Esophagus muscularis mucosa (tissue), 4 donors: Measurements from ENCODE around the gene CEP57. TPM values are rescaled to one million over a fixed set of nuclear protein-coding genes. Genes with fewer than 3 reads are reported as not detected.
"Not testable (repeated sequence)": the region's sequence is repeated elsewhere in the genome, so short reads cannot be mapped to it uniquely, and the experiment has no call there.

ENCODE experiments used
- DNase-seq: peaks from one replicate; pipeline ENCODE4 v3.0.0-alpha.2; 2017; ENCODE audit errors: extremely low spot score
- H3K27ac ChIP-seq, 4 donors: fragments of 200-600 bp; sonication (generic); replicated peaks in 1 of 4; 1 replicate in 3 of 4; 2 replicates in 1 of 4; pipeline ENCODE4 v1.5.1; 2016 to 2019; ENCODE audit warnings: mild to moderate bottlenecking in 1 of 4
- H3K27me3 ChIP-seq, 4 donors: fragments of 200-600 bp; sonication (generic); one replicate each; pipeline versions ENCODE4 v1.5.1 to v1.6.0; 2016 to 2019
- H3K36me3 ChIP-seq, 4 donors: fragments of 200-600 bp; sonication (generic); one replicate each; pipeline ENCODE4 v1.5.1; 2016 to 2019
- H3K4me1 ChIP-seq, 4 donors: fragments of 200-600 bp; sonication (generic); one replicate each; pipeline ENCODE4 v1.5.1; 2016 to 2019
- H3K4me3 ChIP-seq, 4 donors: fragments of 200-600 bp; sonication (generic); 1 replicate in 2 of 4; 2 replicates in 2 of 4; pipeline ENCODE4 v1.5.1; 2016 to 2019; ENCODE audit warnings: mild to moderate bottlenecking in 4 of 4, moderate library complexity in 1 of 4
- H3K9me3 ChIP-seq, 4 donors: fragments of 200-600 bp; sonication (generic); 1 replicate in 3 of 4; 2 replicates in 1 of 4; pipeline ENCODE4 v1.5.1; 2016 to 2019
- CTCF ChIP-seq, 3 experiments: fragments of 200-600 bp in 2 of 3; fragments of 450-650 bp in 1 of 3; sonication (generic) in 2 of 3; IDR thresholded peaks; one replicate each; pipeline ENCODE4 v1.5.1; 2017 to 2019; ENCODE audit warnings: antibody characterized with exemption in 3 of 3, mild to moderate bottlenecking in 2 of 3, moderate library complexity in 1 of 3
- EP300 ChIP-seq: sonication (generic); formaldehyde crosslinking; IDR thresholded peaks from one replicate; pipeline ENCODE4 v1.6.1; 2017; ENCODE audit warnings: antibody characterized with exemption
- POLR2A ChIP-seq: fragments of 450-650 bp; IDR thresholded peaks from one replicate; pipeline ENCODE4 v1.6.1; 2017; ENCODE audit warnings: antibody characterized with exemption, moderate library complexity, mild to moderate bottlenecking, low read depth
- POLR2AphosphoS5 ChIP-seq, 2 donors: sonication (generic); formaldehyde crosslinking; IDR thresholded peaks; one replicate each; pipeline ENCODE4 v1.6.1; 2017; ENCODE audit warnings: antibody characterized with exemption in 2 of 2
- WGBS: methylation state at CpG from one replicate; pipeline ENCODE4 v1.1.5; 2018; 5-methylcytosine and 5-hydroxymethylcytosine counted together
- intact Hi-C: fragments of 100-400 bp; cut with DNase I; formaldehyde crosslinking; loops from one replicate; pipeline ENCODE4 v1.15.1; 2023
- small RNA-seq, 3 donors: library from RNA; depleted of rRNA; stranded (forward); fragments of <200 nt; gene quantifications; one replicate each; pipeline ENCODE3, GENCODE V24; 2016
- total RNA-seq, 4 donors: library from RNA; depleted of rRNA; stranded (reverse); fragments of >200 nt; gene quantifications; one replicate each; pipeline versions ENCODE4 v1.1.0 to v1.2.1, GENCODE V29; 2016

Gene CEP57
- total RNA-seq, 4 donors from 2014 or later: 22.9 to 46.9 (median 23.9) TPM

GRCh38 chr11:95867105-95867504 lies 76.8 kb downstream of the CEP57 start:
- WGBS: 88% methylated on average over 6 of the region's 6 CpGs
- H3K9me3 ChIP-seq: no peaks in the 10 kb centered on the region
- H3K4me3 ChIP-seq: no peak overlapping the region
- intact Hi-C loops: no loop called here
- no peaks in the 10 kb centered on the region for H3K4me1 ChIP-seq
- H3K36me3 ChIP-seq: peaks cover 0 to 20% (median 9%) of the 10 kb centered on the region in 4 donors
- H3K27ac ChIP-seq: no peak overlapping the region
- no peak for DNase-seq
- TF ChIP-seq EP300 (no peak), POLR2AphosphoS5 (IDR thresholded peaks at IDR 0.05) (no peak), CTCF (IDR thresholded peaks at IDR 0.05) (no peak), POLR2A (no peak)
- no peaks in the 10 kb centered on the region for H3K27me3 ChIP-seq

- intact Hi-C loops, H3K4me1 ChIP-seq, H3K27me3 ChIP-seq, H3K4me3 ChIP-seq, DNase-seq, H3K27ac ChIP-seq, H3K9me3 ChIP-seq, H3K36me3 ChIP-seq: not testable (repeated sequence)
- 77% methylated on average over 3 of the region's 3 CpGs for WGBS
Observed at GRCh38 chr11:95870877-95871276, 80.6 kb downstream of the CEP57 start.

- no peak for DNase-seq
- no peak overlapping the region for H3K4me3 ChIP-seq
- H3K27ac ChIP-seq: no peak overlapping the region
- H3K9me3 ChIP-seq: no peaks in the 10 kb centered on the region
- TF ChIP-seq CTCF (IDR thresholded peaks at IDR 0.05) (no peak), EP300 (no peak), POLR2A (no peak), POLR2AphosphoS5 (IDR thresholded peaks at IDR 0.05) (no peak)
- peaks cover 0 to 20% (median 4%) of the 10 kb centered on the region in 4 donors for H3K36me3 ChIP-seq
- 84% methylated on average over 2 of the region's 2 CpGs for WGBS
- no peaks in the 10 kb centered on the region for H3K4me1 ChIP-seq
- intact Hi-C loops: no loop called here
- H3K27me3 ChIP-seq: no peaks in the 10 kb centered on the region
Observed at GRCh38 chr11:95877291-95877690, 87.0 kb downstream of the CEP57 start.

Small RNAs within 50 kb of the gene (small RNA-seq; reads per million reads assigned to genes)
- gene RNA5SP345: 0 to 0.37 (median 0) reads per million in 3 donors

Other genes with a start within 250 kb of the CEP57 start
- gene FAM76B, start 716 bp upstream of the CEP57 start, total RNA-seq: 10 to 100 TPM; 11.3 to 30.3 (median 17.0) TPM
- 10 to 100 TPM; 25.8 to 29.6 (median 27.9) TPM for gene MTMR2, start 133.6 kb downstream of the CEP57 start, total RNA-seq